Measurements from ENCODE around the gene VSTM2L.

VSTM2L gene

DNA sequence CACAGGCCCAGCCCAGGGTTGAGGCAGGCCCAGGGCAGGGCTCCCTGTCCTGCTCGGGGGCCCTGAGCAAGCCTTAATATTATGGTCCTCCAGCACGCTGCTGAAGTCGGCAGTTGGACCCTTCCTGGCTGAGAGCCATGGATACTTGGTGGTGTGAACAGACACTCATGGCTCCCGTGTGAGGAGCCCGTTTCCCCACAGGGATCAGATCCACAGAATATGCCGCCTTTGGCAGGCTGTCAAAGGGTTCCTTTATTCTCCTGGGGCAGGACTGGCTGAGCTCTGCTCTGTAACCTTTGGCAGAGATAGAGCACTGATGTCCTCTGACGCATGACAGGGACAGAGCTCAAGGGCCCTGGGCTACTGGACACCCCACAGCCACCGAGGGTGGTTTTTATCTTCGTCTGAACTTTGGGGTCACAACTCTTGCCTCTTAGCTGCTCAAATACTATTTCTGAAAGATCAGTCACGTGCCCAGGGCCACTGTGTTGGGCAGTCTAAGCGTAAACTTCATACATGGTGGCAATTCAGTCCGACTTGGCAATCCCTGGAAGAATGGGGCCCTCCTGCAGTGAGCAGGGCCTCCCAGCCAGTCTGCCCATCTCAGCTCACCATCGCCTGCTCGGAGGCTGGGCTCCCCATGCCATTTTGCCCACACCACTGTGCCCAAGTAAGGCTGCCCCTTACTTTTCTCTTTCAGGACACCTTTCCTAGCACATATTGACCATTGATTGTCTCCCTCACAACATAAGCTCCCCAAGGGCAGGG is 81.3 kb downstream of the VSTM2L start:
- no peak overlapping the region for H3K4me3 ChIP-seq (ENCODE audit: low read depth, low read length)
- no peak for DNase-seq (ENCODE audit: low read depth)
- TF ChIP-seq, protein P1, sequence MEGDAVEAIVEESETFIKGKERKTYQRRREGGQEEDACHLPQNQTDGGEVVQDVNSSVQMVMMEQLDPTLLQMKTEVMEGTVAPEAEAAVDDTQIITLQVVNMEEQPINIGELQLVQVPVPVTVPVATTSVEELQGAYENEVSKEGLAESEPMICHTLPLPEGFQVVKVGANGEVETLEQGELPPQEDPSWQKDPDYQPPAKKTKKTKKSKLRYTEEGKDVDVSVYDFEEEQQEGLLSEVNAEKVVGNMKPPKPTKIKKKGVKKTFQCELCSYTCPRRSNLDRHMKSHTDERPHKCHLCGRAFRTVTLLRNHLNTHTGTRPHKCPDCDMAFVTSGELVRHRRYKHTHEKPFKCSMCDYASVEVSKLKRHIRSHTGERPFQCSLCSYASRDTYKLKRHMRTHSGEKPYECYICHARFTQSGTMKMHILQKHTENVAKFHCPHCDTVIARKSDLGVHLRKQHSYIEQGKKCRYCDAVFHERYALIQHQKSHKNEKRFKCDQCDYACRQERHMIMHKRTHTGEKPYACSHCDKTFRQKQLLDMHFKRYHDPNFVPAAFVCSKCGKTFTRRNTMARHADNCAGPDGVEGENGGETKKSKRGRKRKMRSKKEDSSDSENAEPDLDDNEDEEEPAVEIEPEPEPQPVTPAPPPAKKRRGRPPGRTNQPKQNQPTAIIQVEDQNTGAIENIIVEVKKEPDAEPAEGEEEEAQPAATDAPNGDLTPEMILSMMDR (conservative IDR thresholded peaks at IDR 0.05; ENCODE audit: low read depth, low read length), result no peak

DNA sequence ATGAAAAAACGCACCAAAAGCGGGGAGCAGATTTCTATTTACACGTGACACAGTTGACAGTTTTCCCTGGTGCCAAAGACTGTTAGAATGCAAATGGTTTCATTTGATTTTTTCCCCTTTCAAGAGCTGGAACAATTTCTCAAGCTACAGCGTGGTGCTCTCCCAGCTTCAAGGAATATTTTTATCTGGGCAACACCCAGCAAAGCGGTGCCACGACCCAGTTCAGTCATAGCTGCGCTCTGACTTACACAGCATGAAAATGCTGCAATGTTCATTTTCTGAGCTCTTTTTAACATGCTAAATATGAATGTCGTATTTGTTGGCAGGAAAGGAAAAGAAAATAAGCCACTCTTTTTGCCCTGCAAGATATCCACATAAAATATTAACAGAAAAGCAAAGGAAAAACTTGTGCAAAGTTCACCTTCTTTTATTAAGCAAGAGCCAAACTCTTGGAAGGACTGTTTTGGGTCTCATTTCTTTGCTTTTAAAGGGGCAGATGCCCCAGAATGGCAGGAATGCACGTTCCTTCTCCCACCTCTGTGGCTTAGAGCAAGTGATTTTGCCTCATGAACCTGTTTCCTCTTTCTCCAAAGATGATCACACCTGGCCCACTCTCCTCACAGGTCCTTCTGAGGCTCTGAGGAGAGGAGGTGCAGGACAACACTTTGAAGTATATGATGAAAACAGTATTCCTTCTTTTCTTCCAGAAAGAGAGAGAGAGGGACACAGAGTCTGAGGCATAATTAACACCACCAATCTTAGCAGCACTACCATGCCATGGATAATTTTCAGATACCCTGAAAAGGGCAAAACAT is 83.3 kb downstream of the VSTM2L start:
- DNase-seq (ENCODE audit: low read depth), result no peak
- TF ChIP-seq, protein P1 (conservative IDR thresholded peaks at IDR 0.05; ENCODE audit: low read depth, low read length), result no peak
- no peak overlapping the region for H3K4me3 ChIP-seq (ENCODE audit: low read depth, low read length)

DNA sequence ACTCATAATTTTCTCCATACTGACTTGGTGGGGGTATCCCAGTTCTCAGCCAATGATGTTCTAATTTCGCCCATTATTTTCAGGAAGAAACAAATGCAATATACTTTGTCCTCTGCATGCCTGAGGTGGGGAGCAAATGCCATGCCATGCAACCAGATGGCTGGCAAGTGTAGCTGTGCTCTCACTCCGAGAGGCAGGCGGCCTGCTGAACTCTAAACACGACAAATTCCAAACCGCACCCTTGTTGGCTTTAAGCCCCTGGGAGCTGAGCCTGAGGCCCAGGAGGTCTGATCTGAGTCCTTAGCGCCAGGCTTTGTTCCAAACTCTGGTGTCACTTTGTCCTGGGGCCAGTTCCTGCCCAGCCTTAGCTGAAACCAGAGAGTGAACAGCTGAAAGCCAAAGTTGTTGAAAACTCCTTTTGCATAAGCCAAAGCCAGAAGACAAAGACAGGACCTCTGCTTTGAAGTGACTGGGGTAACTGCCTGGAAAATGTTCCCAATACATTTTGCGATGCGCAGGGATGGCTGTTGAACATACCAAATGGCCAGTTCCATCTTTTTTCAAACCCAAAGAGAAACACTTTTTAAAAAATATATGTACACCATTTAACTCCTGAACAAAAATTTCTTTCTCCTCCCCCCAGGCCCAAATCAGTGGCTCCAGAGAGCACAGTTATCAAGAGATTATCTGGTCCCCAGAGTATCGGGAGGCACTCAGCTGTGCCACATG is 84.1 kb downstream of the VSTM2L start:
- no peak for DNase-seq (ENCODE audit: low read depth)
- TF ChIP-seq, protein P1 (conservative IDR thresholded peaks at IDR 0.05; ENCODE audit: low read depth, low read length), result no peak
- no peak overlapping the region for H3K4me3 ChIP-seq (ENCODE audit: low read depth, low read length)

DNA sequence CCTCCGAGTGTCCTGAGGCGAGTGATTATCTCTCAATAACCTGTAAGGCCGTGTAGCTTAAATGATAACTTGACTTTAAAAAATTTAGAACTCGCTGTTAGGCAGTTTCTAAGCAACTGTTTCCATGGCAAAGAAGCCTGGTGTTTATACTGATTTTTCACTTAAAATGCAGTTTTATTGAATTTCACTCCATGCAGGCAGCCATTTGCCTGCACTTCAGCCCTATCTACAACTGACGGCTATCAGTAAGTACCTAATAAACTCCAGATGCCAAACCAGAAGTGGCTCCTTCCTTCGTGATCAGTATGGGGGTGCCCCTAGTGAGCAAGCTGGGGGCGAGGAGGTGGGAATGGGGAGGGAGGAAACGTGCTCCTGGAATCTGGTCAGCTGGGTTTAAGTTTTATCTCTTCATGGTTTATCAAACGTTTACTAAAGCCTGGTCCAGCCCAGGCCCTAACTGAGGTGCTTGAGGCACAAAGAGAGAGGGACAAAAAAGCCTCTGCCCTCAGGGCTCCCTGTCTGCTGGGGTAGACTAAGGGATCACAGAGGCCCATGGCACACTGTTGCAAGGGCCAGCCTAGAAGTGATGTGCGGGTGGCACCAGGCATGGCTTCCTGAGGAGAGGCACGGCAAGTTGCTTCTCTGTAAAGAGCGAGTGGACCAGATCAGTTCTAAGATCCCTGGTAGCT is 84.8 kb downstream of the VSTM2L start:
- H3K4me3 ChIP-seq (ENCODE audit: low read depth, low read length), result no peak overlapping the region
- DNase-seq (ENCODE audit: low read depth), result no peak
- TF ChIP-seq, protein P1 (conservative IDR thresholded peaks at IDR 0.05; ENCODE audit: low read depth, low read length), result no peak

DNA sequence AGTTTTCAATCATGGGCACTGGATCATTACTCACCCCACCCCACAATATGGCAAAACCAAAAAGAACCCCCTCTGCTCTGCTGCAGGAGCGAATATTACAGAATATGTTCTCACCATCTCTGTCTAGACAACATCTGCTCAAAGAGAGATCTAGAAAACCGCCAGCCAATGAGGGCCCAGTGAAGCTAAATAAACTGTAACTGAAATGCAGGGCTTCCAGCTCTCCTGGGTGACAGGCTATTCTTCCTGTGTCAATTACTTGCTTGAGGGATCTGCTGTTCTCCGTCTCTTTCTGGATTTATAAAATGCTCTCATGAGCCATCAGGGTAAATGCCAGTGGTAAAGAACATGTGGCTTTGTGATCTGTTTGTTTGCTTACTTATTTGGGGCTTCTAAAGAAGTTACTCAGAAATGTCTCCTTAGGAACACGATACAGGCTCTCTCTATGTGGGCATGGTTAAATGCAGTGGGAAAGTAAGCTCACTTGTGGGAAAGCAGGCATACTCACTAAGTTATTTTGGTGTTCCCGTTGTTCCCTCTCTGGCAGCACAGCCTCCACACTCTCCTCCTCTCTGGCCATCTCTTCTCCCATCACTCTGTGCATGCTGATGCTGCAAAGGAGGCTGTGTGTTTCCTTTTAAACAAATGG is 85.5 kb downstream of the VSTM2L start:
- DNase-seq (ENCODE audit: low read depth), result no peak
- TF ChIP-seq, protein P1 (conservative IDR thresholded peaks at IDR 0.05; ENCODE audit: low read depth, low read length), result no peak
- H3K4me3 ChIP-seq (ENCODE audit: low read depth, low read length), result no peak overlapping the region
